Measurements from ENCODE around the gene RIN3. TPM values are rescaled to one million over a fixed set of nuclear protein-coding genes. Genes with fewer than 3 reads are reported as not detected.

RIN3 gene
- total and polyA plus RNA-seq, 2 of the 4 experiments (the other 2 are of a cell fraction) = 2.5 to 11.1 TPM

DNA sequence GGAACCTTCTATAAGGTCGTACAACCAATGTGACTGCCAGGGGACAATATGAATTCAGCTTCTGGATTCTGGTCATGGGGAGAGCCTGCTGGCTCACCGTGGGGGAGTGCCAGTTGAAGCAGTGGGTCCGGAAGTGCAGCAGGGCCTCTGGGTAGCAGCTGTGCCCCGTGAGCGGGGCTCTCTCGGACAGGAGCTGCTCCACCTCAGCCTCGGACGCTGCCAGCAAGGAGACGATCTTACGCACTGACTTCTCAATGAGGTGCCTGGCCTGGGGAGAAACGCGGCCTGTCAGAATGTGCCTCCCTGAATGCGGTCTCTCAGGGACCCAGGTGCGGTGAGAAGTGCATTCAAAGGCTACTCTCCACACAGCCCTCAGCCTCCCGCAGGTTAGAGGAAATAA lies 192.8 kb downstream of the RIN3 start:
- WGBS, 2 experiments (ENCODE audit: extremely low coverage in 2 of 2, insufficient read length in 1 of 2) = 100% methylated on average over 3 of the region's 15 CpGs; no CpG with 5 or more reads in 1 of the 2 experiments
- H3K27me3 ChIP-seq (ENCODE audit: control insufficient read depth, insufficient read depth, low read length) = no peaks in the 10 kb centered on the region
- no peak overlapping the region for H3K14ac ChIP-seq (replicated peaks; ENCODE audit: low read depth, low read length)
- no peak overlapping the region for H4K91ac ChIP-seq (ENCODE audit: insufficient read depth, low read depth, low read length)
- no peak overlapping the region for H3K4me3 ChIP-seq (ENCODE audit: insufficient read depth, low read depth, low read length)
- H3K36me3 ChIP-seq (ENCODE audit: control insufficient read depth, insufficient read depth, low read length) = no peaks in the 10 kb centered on the region
- H4K8ac ChIP-seq (ENCODE audit: low read depth in 2 of 2, low read length in 2 of 2) = no peak overlapping the region
- POLR2A ChIA-PET (ENCODE audit: unreplicated experiment) = no interaction called here
- BruUV-seq (replicated peaks) = no TSS peak
- CTCF ChIA-PET = no interaction called here
- TF ChIP-seq MXI1 (IDR thresholded peaks at IDR 0.05; ENCODE audit: borderline replicate concordance, low read depth, low read length) = no peak
- TF ChIP-seq, protein P1, sequence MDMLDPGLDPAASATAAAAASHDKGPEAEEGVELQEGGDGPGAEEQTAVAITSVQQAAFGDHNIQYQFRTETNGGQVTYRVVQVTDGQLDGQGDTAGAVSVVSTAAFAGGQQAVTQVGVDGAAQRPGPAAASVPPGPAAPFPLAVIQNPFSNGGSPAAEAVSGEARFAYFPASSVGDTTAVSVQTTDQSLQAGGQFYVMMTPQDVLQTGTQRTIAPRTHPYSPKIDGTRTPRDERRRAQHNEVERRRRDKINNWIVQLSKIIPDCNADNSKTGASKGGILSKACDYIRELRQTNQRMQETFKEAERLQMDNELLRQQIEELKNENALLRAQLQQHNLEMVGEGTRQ (IDR thresholded peaks at IDR 0.05; ENCODE audit: low read depth, low read length) = no peak
- no peak for TF ChIP-seq NFE2L2 (IDR thresholded peaks at IDR 0.05; ENCODE audit: low read depth, low read length)
- no peak for TF ChIP-seq ELK1 (IDR thresholded peaks at IDR 0.05; ENCODE audit: borderline replicate concordance, low read depth, low read length)
- no peak for TF ChIP-seq SMC3 (IDR thresholded peaks at IDR 0.05; ENCODE audit: low read depth, low read length)
- no peak for TF ChIP-seq CEBPB (IDR thresholded peaks at IDR 0.05; ENCODE audit: low read depth, low read length)
- no peak for TF ChIP-seq RFX5 (IDR thresholded peaks at IDR 0.05; ENCODE audit: low read depth, low read length)
- TF ChIP-seq POLR2A (IDR thresholded peaks at IDR 0.05; ENCODE audit: low read depth, low read length) = no peak
- TF ChIP-seq FOS (IDR thresholded peaks at IDR 0.05; ENCODE audit: low read depth, low read length) = no peak
- TF ChIP-seq MAZ (IDR thresholded peaks at IDR 0.05; ENCODE audit: borderline replicate concordance, low read depth, low read length) = no peak
- TF ChIP-seq MAFK (IDR thresholded peaks at IDR 0.05; ENCODE audit: low read depth, low read length) = no peak
- H2BK5ac ChIP-seq (ENCODE audit: low read depth, low read length, poor library complexity, severe bottlenecking) = no peak overlapping the region
- H3K27ac ChIP-seq (ENCODE audit: insufficient read depth, low read length) = no peak overlapping the region
- H3K18ac ChIP-seq (ENCODE audit: low read depth, low read length) = no peak overlapping the region
- no peaks in the 10 kb centered on the region for H3K79me1 ChIP-seq (ENCODE audit: low read depth in 1 of 2, low read length in 2 of 2)
- H2AFZ ChIP-seq (replicated peaks; ENCODE audit: low read length, poor library complexity) = no peak overlapping the region
- no peak overlapping the region for H4K5ac ChIP-seq (ENCODE audit: low read depth, low read length)
- no peaks in the 10 kb centered on the region for H3K9me3 ChIP-seq (ENCODE audit: control insufficient read depth, insufficient read depth, low read length)
- DNase-seq (no peak), ATAC-seq (ENCODE audit: low read depth) (no peak)
- no peak overlapping the region for H3K9ac ChIP-seq (ENCODE audit: low read depth, low read length)
- peaks cover 13% of the 10 kb centered on the region for H3K9me1 ChIP-seq (ENCODE audit: insufficient read depth, low read length)
- dilution Hi-C loops (cut with HindIII; ENCODE audit: low sequenced_read_pairs, unreplicated experiment) = no loop called here
- H3K23ac ChIP-seq (ENCODE audit: low read depth, low read length) = no peak overlapping the region
- H2BK20ac ChIP-seq (ENCODE audit: low read depth, low read length) = no peak overlapping the region
- intact Hi-C loops (cut with micrococcal nuclease) = loop anchor here (5.0 kb wide), 1 partner anchor 41 kb away; the partner anchor contains the start of gene LGMN
- no peak overlapping the region for H3K4me2 ChIP-seq (ENCODE audit: low read depth, low read length)
- H3K56ac ChIP-seq (ENCODE audit: extremely low read depth, insufficient read depth, low read length) = no peak overlapping the region
- in situ Hi-C loops (cut with MboI; ENCODE audit: low sequenced_read_pairs) = no loop called here
- no peaks in the 10 kb centered on the region for H4K20me1 ChIP-seq (ENCODE audit: insufficient read depth, low read length)
- no peak overlapping the region for H2AK9ac ChIP-seq (replicated peaks; ENCODE audit: low read depth, low read length, poor library complexity)
- H3K4ac ChIP-seq (ENCODE audit: low read depth, low read length) = no peak overlapping the region
- no peak overlapping the region for H2AK5ac ChIP-seq (ENCODE audit: low read depth, low read length)
- peaks cover 8% of the 10 kb centered on the region for H3K4me1 ChIP-seq (ENCODE audit: control insufficient read depth, insufficient read depth, low read length)
- H2BK15ac ChIP-seq (ENCODE audit: low read depth, low read length) = no peak overlapping the region
- no peak overlapping the region for H2BK120ac ChIP-seq (ENCODE audit: low read depth, low read length)
